Esophagus squamous epithelium (tissue), 5 donors: ENCODE measurements around the gene JUN. TPM values are rescaled to one million over a fixed set of nuclear protein-coding genes. Genes with fewer than 3 reads are reported as not detected.

ENCODE experiments used
- DNase-seq: peaks from one replicate; lab custom pipeline; 2025; lab: John Stamatoyannopoulos, UW
- H3K27ac ChIP-seq, 4 donors: fragments of 200-600 bp; sonication (generic); one replicate each; pipeline ENCODE4 v1.5.1; 2016 to 2019; ENCODE audit warnings: mild to moderate bottlenecking in 1 of 4
- H3K27me3 ChIP-seq, 4 donors: fragments of 200-600 bp; sonication (generic); 1 replicate in 3 of 4; 2 replicates in 1 of 4; pipeline versions ENCODE4 v1.5.1 to v1.6.0; 2017 to 2021; ENCODE audit warnings: antibody characterized with exemption in 1 of 4
- H3K36me3 ChIP-seq, 3 donors: fragments of 200-600 bp; sonication (generic); one replicate each; pipeline ENCODE4 v1.5.1; 2016 to 2019
- H3K4me1 ChIP-seq, 3 donors: fragments of 200-600 bp; sonication (generic); one replicate each; pipeline ENCODE4 v1.5.1; 2017 to 2019
- H3K4me3 ChIP-seq, 4 donors: fragments of 200-600 bp; sonication (generic); 1 replicate in 3 of 4; 2 replicates in 1 of 4; pipeline ENCODE4 v1.5.1; 2016 to 2019; ENCODE audit warnings: mild to moderate bottlenecking in 2 of 4, moderate library complexity in 1 of 4
- H3K9me3 ChIP-seq, 3 donors: fragments of 200-600 bp; sonication (generic); one replicate each; pipeline ENCODE4 v1.5.1; 2016 to 2019
- CTCF ChIP-seq, 6 experiments: fragments of 450-650 bp in 4 of 6; fragments of 200-600 bp in 2 of 6; sonication (generic) in 2 of 6; IDR thresholded peaks; one replicate each; pipeline ENCODE4 v1.5.1; 2016 to 2019; ENCODE audit warnings: antibody characterized with exemption in 6 of 6, mild to moderate bottlenecking in 4 of 6, moderate library complexity in 4 of 6
- POLR2A ChIP-seq, 4 donors: fragments of 450-650 bp; IDR thresholded peaks; one replicate each; pipeline ENCODE4 v1.6.1; 2017; ENCODE audit warnings: antibody characterized with exemption in 4 of 4, mild to moderate bottlenecking in 4 of 4, moderate library complexity in 3 of 4
- WGBS, 2 donors: methylation state at CpG; one replicate each; pipeline ENCODE4 v1.1.5; 2018; 5-methylcytosine and 5-hydroxymethylcytosine counted together
- intact Hi-C: fragments of 100-400 bp; cut with DNase I; formaldehyde crosslinking; loops from one replicate; pipeline ENCODE4 v1.15.0; 2022
- total RNA-seq, 4 donors: library from RNA; depleted of rRNA; stranded (reverse); fragments of >200 nt; gene quantifications; one replicate each; pipeline ENCODE4 v1.1.0, GENCODE V29; 2016
- donor health status: DM: yes; HTN: yes; CAD: no.

Gene JUN
- total RNA-seq, 4 donors from 2014 or later = 48.5 to 128 (median 66.1) TPM

GRCh38 chr1:58732087-58732775 lies 51.6 kb downstream of the JUN start:
- Histone ChIP-seq H3K36me3 (no peaks in the 10 kb centered on the region), H3K4me3 (no peak overlapping the region), H3K27me3 (no peaks in the 10 kb centered on the region), H3K4me1 (peaks cover 0 to 41% (median 3%) of the 10 kb centered on the region in 3 donors), H3K9me3 (no peaks in the 10 kb centered on the region), H3K27ac (peak overlapping the region; percentile 30 to 78 (median 63))
- intact Hi-C loops = no loop called here
- TF ChIP-seq POLR2A (IDR thresholded peaks at IDR 0.05) = no peak
- no peak for TF ChIP-seq CTCF (IDR thresholded peaks at IDR 0.05)
- 30 to 58% methylated on average over 6 of the region's 6 CpGs for WGBS, 2 donors
- no peak for DNase-seq

Other genes starting within 250 kb of the JUN start
- 10 to 100 TPM; 24.1 to 41.4 (median 30.5) TPM for gene OMA1, start 237.3 kb downstream of the JUN start, total RNA-seq
- 1,000 to 10,000 TPM in 1 of 4 donors, 100 to 1,000 TPM in 3; 565 to 1,522 (median 625) TPM for gene TACSTD2, start 206.8 kb downstream of the JUN start, total RNA-seq
- 10 to 100 TPM in 3 of 4 donors, 1 to 10 TPM in 1; 7.0 to 42.0 (median 21.6) TPM for gene MYSM1, start 84.0 kb downstream of the JUN start, total RNA-seq